Measurements from ENCODE around the gene RAP1GAP.

Gene RAP1GAP

GRCh38 chr1:21661886-21662285 lies 7.3 kb downstream of the RAP1GAP start:
- no peak for DNase-seq

GRCh38 chr1:21659924-21660326 lies 9.2 kb downstream of the RAP1GAP start:
- no peak for DNase-seq

DNA sequence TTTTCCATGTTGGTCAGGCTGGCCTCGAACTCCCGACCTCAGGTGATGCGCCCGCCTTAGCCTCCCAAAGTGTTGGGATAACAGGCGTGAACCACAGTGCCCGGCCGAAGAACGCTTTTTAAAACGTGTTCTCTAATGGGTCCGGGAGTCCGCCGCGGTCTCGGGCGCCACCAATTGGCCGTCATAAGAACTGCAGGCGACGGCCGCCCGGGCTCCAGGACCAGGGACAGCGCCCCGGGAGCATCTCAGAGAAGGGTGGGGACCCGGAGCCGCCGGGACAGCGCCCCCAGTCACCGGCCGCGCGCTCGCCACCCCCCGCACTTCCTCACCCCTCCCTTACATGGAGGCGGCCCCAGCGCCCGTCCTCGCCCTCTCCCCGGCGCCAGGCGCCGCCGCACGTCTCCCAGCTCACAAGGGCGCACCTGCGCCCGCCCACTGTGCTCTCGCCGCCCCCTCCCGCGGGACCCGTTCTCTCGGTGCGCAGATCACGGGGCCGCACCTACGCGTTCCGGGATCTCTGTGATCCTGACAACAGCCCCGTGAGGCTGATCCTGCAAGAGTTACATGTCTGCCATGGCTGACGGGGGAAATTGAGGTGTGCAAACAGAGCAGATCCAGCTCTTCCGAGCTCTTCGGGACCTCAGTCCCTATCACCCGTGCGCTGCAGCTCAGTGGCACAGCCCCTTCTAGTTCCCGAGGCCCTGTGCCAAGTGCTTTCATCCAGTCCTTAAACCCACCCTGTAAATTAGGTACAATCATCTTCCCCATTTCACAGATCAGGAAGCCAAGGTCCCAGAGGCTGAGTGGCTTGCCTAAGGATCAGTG lies 9.8 kb downstream of the RAP1GAP start:
- DNase-seq, result peak; percentile 73

GRCh38 chr1:21657456-21658190 lies 11.5 kb downstream of the RAP1GAP start:
- DNase-seq, result no peak

DNA sequence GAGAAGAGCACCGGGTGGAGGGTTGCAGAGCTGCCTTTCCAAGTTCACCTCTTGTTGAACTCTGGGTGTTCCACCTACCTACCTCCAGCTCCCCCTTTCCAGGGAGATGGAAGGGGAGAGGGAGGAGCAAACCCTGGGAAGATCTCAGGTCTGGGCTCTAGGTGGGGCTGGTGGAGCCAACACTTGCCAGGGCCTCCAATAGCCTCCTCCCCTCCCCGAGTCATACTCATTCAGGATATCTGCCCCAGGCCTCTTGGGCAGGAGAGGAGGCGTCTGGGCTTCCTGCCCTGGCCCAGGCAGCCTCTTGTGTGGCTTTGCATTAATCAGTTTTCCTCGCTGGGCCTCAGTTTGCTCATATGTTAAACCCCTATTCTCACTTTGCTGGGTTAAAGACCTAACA lies 13.4 kb downstream of the RAP1GAP start:
- DNase-seq, result no peak

GRCh38 chr1:21655259-21655658 lies 13.9 kb downstream of the RAP1GAP start:
- DNase-seq, result no peak

DNA sequence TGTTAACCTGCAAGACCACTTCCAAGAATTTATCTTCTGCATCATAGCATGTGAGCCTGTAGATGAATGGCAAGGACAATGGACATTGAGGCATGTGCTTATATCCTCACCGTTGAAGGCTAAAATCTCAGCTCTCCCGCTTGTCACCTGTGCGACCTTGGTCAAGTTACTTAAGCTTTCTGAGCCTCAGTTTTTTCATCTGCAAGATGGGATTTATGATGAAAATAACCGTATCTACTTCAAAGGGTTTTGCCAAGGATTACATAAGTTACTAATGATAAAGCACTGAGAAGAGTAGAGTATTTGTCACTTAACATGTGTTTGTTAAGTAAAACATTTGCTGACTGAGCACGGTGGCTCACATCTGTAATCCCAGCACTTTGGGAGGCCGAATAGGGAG lies 14.9 kb downstream of the RAP1GAP start:
- DNase-seq, result no peak

- no peak for DNase-seq
These were observed 15.4 kb downstream of the RAP1GAP start for GRCh38 chr1:21653744-21654100.

GRCh38 chr1:21652937-21653743 lies 16.0 kb downstream of the RAP1GAP start:
- no peak for DNase-seq

- no peak for DNase-seq
These were observed 16.8 kb downstream of the RAP1GAP start for GRCh38 chr1:21652101-21652936.

- peak; percentile 16 for DNase-seq
These were observed 17.7 kb downstream of the RAP1GAP start for GRCh38 chr1:21651214-21652042.

DNA sequence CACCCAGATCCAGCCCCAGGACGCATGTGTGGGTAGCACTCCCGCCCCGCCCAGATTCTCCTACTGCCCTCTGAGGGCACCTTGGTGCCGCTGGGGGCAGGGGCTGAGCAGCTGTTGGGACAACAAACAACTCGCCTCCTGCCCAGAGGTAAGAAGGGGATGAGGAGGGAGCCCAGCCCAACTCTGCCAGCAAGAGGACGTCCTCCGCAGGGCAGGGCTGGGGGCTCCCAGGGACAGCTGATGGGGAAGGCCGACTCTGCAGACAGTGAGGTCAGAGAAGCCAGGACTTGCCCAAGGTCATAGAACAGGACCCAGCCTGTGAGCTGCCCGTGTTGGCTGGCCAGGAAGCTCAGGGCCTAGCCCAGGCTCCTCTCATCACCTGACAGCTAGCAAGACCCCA lies 18.8 kb downstream of the RAP1GAP start:
- no peak for DNase-seq

DNA sequence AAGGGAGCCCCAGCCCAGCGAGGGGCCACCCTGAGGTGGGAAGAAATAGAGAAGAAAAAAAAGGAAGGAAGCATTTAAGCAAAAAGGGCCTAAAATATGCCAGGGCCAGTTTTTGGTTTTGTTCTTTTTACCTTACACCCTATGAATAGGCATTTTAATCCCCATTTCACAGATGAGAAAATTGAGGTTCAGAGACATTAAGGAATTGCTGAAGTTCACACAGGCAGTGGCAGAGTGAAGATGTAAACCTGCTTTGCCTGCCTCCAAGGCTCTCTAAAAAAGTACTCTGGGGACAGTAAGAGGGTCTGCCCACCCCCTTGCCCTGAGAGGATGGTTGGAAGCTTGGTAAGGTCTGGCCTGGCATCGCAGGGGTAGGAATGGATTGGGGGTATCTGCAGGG lies 19.8 kb downstream of the RAP1GAP start:
- no peak for DNase-seq

DNA sequence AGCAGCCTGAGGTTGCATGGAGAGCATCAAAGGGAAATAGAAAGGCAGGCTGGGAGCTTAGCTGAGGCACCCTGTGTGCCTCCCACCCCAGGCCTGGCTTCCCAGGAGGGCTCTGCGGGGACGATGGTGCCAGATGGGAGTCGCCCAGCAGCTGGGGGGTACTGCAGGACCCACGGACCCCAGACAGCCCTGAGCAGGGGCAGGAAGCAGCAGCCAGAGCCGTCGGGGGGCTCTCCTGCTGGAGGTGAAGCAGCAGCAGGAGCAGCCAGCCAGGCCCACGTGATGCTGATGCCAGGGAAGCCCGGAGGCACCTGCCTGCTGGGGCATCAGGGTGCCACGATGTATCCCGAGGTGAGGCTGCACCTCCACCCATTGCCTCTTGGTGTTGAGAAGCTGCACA lies 20.4 kb downstream of the RAP1GAP start:
- no peak for DNase-seq

DNA sequence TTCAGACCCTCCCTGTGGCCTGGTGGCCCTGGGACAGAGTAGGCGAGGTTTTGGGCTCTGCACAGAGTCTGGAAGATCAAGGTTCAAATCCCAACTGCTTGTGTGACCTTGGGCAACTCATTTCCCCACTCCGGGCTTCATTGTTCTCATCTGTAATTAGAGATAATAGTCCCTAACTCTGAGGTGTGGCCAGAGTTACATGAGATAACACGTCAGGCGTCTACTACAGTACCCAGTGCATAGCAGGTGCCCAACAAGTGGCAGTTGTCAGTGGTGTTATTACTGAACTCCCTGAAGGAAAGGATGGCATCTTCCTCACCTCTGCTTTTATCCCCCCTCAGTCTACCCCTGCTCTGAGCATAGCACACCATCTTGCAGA lies 20.8 kb downstream of the RAP1GAP start:
- DNase-seq, result no peak

DNA sequence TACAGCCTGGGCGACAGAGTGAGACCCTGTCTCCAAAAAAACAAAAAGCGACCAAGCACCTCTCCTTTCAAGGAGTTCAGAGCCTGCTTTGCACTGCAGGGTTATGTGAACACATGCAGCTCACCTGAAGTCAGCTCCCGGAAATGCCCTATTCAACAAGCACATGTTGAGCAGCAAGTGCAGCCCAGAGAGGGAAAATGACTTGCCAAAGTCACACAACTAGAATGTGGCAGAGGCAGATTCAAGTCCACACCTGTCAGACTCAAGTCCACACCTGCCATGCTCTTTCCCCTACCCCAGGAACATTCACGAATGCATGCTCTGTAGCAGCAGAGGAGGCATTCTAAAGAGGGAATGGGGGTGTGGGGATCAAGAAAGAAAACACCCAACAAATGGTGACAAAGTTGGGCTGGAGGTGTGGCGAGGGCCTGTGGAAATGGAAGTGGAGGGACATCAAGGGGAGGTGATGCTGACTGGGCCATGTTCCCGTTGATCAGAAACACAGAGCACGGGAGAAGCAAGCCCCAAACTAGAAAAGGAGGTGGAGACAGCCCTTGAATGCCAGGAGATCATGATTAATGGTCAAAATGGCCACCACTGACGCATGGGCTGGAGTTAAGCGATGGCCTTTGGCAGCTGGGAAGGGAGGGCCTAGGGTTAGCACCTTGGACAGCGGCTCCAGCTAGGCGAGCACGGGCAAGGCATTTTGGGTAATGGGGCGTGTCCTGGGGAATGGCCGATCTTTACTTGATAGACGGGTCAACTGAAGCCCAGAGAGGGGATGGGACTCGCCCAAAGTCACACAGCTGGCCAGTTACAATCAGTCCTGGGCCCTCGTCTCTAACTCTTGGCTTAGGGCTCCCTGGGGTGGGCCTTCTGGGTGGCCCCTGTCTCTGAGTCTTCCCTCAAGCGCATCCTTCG lies 21.5 kb downstream of the RAP1GAP start:
- no peak for DNase-seq

DNA sequence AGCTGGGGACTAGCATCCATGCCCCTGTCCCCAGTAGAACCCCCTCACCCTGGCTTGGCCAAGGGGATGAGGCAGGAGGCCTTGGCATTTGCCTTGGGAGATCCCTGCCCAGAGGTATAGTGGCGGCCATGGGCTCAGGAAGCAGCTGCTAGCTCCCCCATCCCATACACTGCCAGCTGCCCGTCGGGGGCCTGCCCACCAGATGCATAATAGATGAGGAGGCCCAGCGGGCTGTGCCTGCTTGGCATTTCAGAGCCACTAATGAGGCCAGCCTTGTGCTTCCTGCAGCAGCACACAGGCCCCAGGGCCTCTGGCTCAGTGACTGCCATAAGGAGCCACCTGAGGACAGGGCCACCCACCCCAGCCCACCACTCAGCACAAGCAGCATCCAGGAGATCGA lies 23.6 kb downstream of the RAP1GAP start:
- DNase-seq, result no peak

DNA sequence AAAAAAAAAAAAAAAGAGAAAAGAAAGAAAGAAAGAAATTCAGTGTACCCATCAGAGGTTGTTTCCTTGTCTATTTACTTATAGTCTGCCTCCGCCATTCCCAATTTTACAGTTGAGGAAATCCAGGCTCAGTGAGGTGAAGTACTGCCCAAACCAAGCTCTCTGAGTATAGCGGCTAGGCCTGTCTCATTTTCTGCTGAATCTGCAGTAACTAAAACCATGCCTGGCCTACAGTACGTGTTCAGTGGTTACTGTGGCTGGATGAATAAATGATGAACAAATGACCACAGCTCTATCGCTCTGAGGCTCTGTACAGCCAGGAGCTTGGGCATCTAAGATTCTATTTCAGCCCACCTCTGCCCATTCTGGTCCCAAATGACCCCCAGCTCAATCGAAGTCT lies 24.3 kb downstream of the RAP1GAP start:
- DNase-seq, result no peak

DNA sequence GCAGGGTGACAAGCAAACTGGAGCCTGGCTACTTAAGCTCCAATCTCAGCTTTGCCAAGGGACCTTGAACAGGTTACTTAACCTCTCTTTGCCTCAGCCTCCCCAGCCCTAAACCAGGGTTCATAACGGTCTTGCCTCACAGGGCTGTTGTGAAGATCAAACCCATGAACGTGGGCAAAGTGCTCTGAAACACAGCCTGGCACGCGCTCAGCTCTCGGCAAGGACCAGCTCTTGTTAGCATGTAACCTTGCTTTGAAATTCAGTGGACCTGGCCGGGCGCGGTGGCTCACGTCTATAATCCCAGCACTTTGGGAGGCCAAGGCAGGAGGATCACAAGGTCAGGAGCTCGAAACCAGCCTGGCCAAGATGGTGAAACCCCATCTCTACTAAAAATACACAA lies 24.8 kb downstream of the RAP1GAP start:
- no peak for DNase-seq

DNA sequence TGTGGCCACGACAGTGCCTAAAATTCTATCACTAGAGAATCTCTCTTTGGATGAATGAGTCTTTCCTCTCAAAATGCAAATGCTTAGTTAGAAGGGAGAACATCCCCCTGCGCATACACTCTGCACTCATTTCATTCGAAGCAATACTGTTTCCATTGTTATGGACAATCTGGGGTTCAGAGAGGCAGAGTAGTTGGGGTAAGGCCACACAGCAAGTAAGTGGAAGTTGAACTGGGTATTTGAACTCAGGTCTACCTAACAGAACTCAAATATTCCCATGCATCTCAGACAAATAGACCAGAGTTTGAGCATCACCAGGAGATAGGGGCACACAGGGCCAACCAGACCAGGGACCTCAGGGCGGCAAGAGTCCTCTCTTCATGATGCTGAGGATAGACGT lies 25.5 kb downstream of the RAP1GAP start:
- DNase-seq, result no peak
